Measurements from ENCODE around the gene NCKAP1. TPM values are rescaled to one million over a fixed set of nuclear protein-coding genes. Genes with fewer than 3 reads are reported as not detected.

NCKAP1 gene
- total RNA-seq, 4 donors from 2014 or later, result 185 to 345 (median 292) TPM

GRCh38 chr2:183068561-183068960 lies 30.3 kb upstream of the NCKAP1 start:
- no peak for ATAC-seq
- H3K9me3 ChIP-seq, result no peaks in the 10 kb centered on the region
- no peaks in the 10 kb centered on the region for H3K4me1 ChIP-seq
- no peaks in the 10 kb centered on the region for H3K27me3 ChIP-seq
- no peak overlapping the region for H3K4me3 ChIP-seq
- WGBS, 2 donors (ENCODE audit: low coverage in 1 of 2), result 89% methylated on average over 2 of the region's 3 CpGs; no CpG with 5 or more reads in 1 of the 2 donors
- no peak overlapping the region for H3K27ac ChIP-seq
- no peaks in the 10 kb centered on the region for H3K36me3 ChIP-seq
- TF ChIP-seq CTCF (IDR thresholded peaks at IDR 0.05), result no peak
- no peak for TF ChIP-seq POLR2A (IDR thresholded peaks at IDR 0.05)
- no peak for TF ChIP-seq EP300 (IDR thresholded peaks at IDR 0.05)
- no peak for TF ChIP-seq POLR2AphosphoS5 (IDR thresholded peaks at IDR 0.05)

- no peaks in the 10 kb centered on the region for H3K36me3 ChIP-seq
- 4 to 20% methylated on average over 2 of the region's 2 CpGs for WGBS, 2 donors (ENCODE audit: low coverage in 1 of 2)
- H3K27me3 ChIP-seq, result no peaks in the 10 kb centered on the region
- H3K4me1 ChIP-seq, result peaks cover 0 to 3% (median 0%) of the 10 kb centered on the region in 3 donors
- ATAC-seq, result no peak
- TF ChIP-seq EP300 (IDR thresholded peaks at IDR 0.05) (no peak), POLR2A (IDR thresholded peaks at IDR 0.05) (no peak), POLR2AphosphoS5 (IDR thresholded peaks at IDR 0.05) (no peak), CTCF (IDR thresholded peaks at IDR 0.05) (no peak)
- no peaks in the 10 kb centered on the region for H3K9me3 ChIP-seq
- no peak overlapping the region for H3K27ac ChIP-seq
- H3K4me3 ChIP-seq, result no peak overlapping the region
Measured at GRCh38 chr2:183063083-183063482, 24.8 kb upstream of the NCKAP1 start.

- no peak for TF ChIP-seq POLR2AphosphoS5 (IDR thresholded peaks at IDR 0.05)
- TF ChIP-seq EP300 (IDR thresholded peaks at IDR 0.05), result no peak
- TF ChIP-seq CTCF (IDR thresholded peaks at IDR 0.05), result no peak
- no peak for TF ChIP-seq POLR2A (IDR thresholded peaks at IDR 0.05)
- H3K36me3 ChIP-seq, result no peaks in the 10 kb centered on the region
- no peaks in the 10 kb centered on the region for H3K9me3 ChIP-seq
- peaks cover 0 to 19% (median 5%) of the 10 kb centered on the region in 3 donors for H3K4me1 ChIP-seq
- ATAC-seq, result no peak
- no peak overlapping the region for H3K4me3 ChIP-seq
- H3K27me3 ChIP-seq, result no peaks in the 10 kb centered on the region
- H3K27ac ChIP-seq, result no peak overlapping the region
- 88 to 97% methylated on average over 12 to 13 of the region's 14 CpGs for WGBS, 2 donors (ENCODE audit: low coverage in 1 of 2)
Measured at GRCh38 chr2:183060571-183061231, 22.4 kb upstream of the NCKAP1 start.

GRCh38 chr2:183059561-183059960 lies 21.3 kb upstream of the NCKAP1 start:
- Histone ChIP-seq H3K27me3 (no peaks in the 10 kb centered on the region), H3K4me1 (peaks cover 0 to 19% (median 5%) of the 10 kb centered on the region in 3 donors), H3K27ac (peak overlapping the region in 1 of 4 donors; percentile 12), H3K9me3 (no peaks in the 10 kb centered on the region), H3K36me3 (no peaks in the 10 kb centered on the region), H3K4me3 (no peak overlapping the region)
- TF ChIP-seq EP300 (IDR thresholded peaks at IDR 0.05) (no peak), POLR2A (IDR thresholded peaks at IDR 0.05) (no peak)
- WGBS, 2 donors (ENCODE audit: low coverage in 1 of 2), result 15 to 36% methylated on average over 1 of the region's 1 CpG
- ATAC-seq, result no peak

GRCh38 chr2:183057333-183057985 lies 19.2 kb upstream of the NCKAP1 start:
- TF ChIP-seq EP300 (IDR thresholded peaks at IDR 0.05) (no peak), POLR2AphosphoS5 (IDR thresholded peaks at IDR 0.05) (no peak), CTCF (IDR thresholded peaks at IDR 0.05) (no peak)
- Histone ChIP-seq H3K27me3 (no peaks in the 10 kb centered on the region), H3K4me3 (no peak overlapping the region), H3K36me3 (no peaks in the 10 kb centered on the region), H3K4me1 (peaks cover 0 to 19% (median 5%) of the 10 kb centered on the region in 3 donors), H3K27ac (peak overlapping the region; percentile 24 to 52 (median 44)), H3K9me3 (no peaks in the 10 kb centered on the region)
- ATAC-seq, result no peak
- WGBS, 2 donors (ENCODE audit: low coverage in 1 of 2), result 24 to 44% methylated on average over 3 of the region's 3 CpGs

Data from gastroesophageal sphincter (tissue), 4 donors.